Activated naive CD8-positive, alpha-beta T cell treated with anti-CD3 and anti-CD28 coated beads, Interleukin-2, amount 50 U/mL, for 24 hours (primary cell): Measurements from ENCODE around the gene GCNT2.

Source experiments
- ATAC-seq: fragments of 150-1000 bp; cut with Tn5 transposase; one replicate; pipeline ENCODE4 v1.10.0; 2021
- DNase-seq: peaks from one replicate; pipeline ENCODE4 v3.0.0; 2021
- H3K27ac Mint-ChIP-seq: one replicate; pipeline ENCODE4 v1.8.0; 2021; ENCODE audit warnings: mild to moderate bottlenecking, mixed read lengths
- H3K27me3 Mint-ChIP-seq: one replicate; pipeline ENCODE4 v1.8.0; 2021; ENCODE audit warnings: mixed read lengths
- H3K36me3 Mint-ChIP-seq: one replicate; pipeline ENCODE4 v1.8.0; 2021; ENCODE audit warnings: low read depth, mixed read lengths
- H3K4me1 Mint-ChIP-seq: one replicate; pipeline ENCODE4 v1.8.0; 2021; ENCODE audit warnings: mixed read lengths
- H3K4me3 Mint-ChIP-seq: one replicate; pipeline ENCODE4 v1.8.0; 2021; ENCODE audit warnings: mild to moderate bottlenecking, moderate library complexity, mixed read lengths
- H3K9me3 Mint-ChIP-seq: one replicate; pipeline ENCODE4 v1.8.0; 2021; ENCODE audit warnings: mixed read lengths

The GCNT2 gene

GRCh38 chr6:10550764-10551163 is 29.6 kb downstream of the GCNT2 start:
- Mint-ChIP-seq H3K27me3 (no peaks in the 10 kb centered on the region), H3K9me3 (no peaks in the 10 kb centered on the region), H3K36me3 (no peaks in the 10 kb centered on the region), H3K4me1 (peaks cover 3% of the 10 kb centered on the region), H3K27ac (no peak overlapping the region), H3K4me3 (no peak overlapping the region)
- ATAC-seq (no peak), DNase-seq (no peak)

GRCh38 chr6:10552270-10552810 is 31.2 kb downstream of the GCNT2 start:
- Mint-ChIP-seq H3K27me3 (no peaks in the 10 kb centered on the region), H3K4me1 (no peaks in the 10 kb centered on the region), H3K27ac (no peak overlapping the region), H3K4me3 (no peak overlapping the region), H3K9me3 (no peaks in the 10 kb centered on the region), H3K36me3 (no peaks in the 10 kb centered on the region)
- ATAC-seq (no peak), DNase-seq (no peak)

GRCh38 chr6:10553871-10554270 is 32.7 kb downstream of the GCNT2 start:
- no peaks in the 10 kb centered on the region for H3K4me1 Mint-ChIP-seq
- H3K4me3 Mint-ChIP-seq, result no peak overlapping the region
- no peak overlapping the region for H3K27ac Mint-ChIP-seq
- DNase-seq (no peak), ATAC-seq (no peak)
- no peaks in the 10 kb centered on the region for H3K27me3 Mint-ChIP-seq
- H3K9me3 Mint-ChIP-seq, result no peaks in the 10 kb centered on the region
- H3K36me3 Mint-ChIP-seq, result peaks cover 2% of the 10 kb centered on the region

GRCh38 chr6:10554826-10555225 is 33.7 kb downstream of the GCNT2 start:
- no peaks in the 10 kb centered on the region for H3K9me3 Mint-ChIP-seq
- DNase-seq (no peak), ATAC-seq (no peak)
- peaks cover 2% of the 10 kb centered on the region for H3K36me3 Mint-ChIP-seq
- H3K27me3 Mint-ChIP-seq, result no peaks in the 10 kb centered on the region
- H3K4me3 Mint-ChIP-seq, result no peak overlapping the region
- H3K27ac Mint-ChIP-seq, result no peak overlapping the region
- H3K4me1 Mint-ChIP-seq, result no peaks in the 10 kb centered on the region

- Mint-ChIP-seq H3K27ac (no peak overlapping the region), H3K4me1 (no peaks in the 10 kb centered on the region), H3K4me3 (no peak overlapping the region), H3K36me3 (peaks cover 2% of the 10 kb centered on the region), H3K9me3 (no peaks in the 10 kb centered on the region), H3K27me3 (no peaks in the 10 kb centered on the region)
- no peak for DNase-seq
- no peak for ATAC-seq
Observed at GRCh38 chr6:10555625-10556309, 34.6 kb downstream of the GCNT2 start.

GRCh38 chr6:10556589-10556988 is 35.4 kb downstream of the GCNT2 start:
- Mint-ChIP-seq H3K4me1 (no peaks in the 10 kb centered on the region), H3K9me3 (no peaks in the 10 kb centered on the region), H3K36me3 (peaks cover 3% of the 10 kb centered on the region), H3K27me3 (no peaks in the 10 kb centered on the region), H3K4me3 (no peak overlapping the region), H3K27ac (no peak overlapping the region)
- ATAC-seq (no peak), DNase-seq (no peak)

- H3K4me3 Mint-ChIP-seq, result no peak overlapping the region
- ATAC-seq (no peak), DNase-seq (no peak)
- H3K27me3 Mint-ChIP-seq, result no peaks in the 10 kb centered on the region
- peaks cover 4% of the 10 kb centered on the region for H3K36me3 Mint-ChIP-seq
- no peaks in the 10 kb centered on the region for H3K9me3 Mint-ChIP-seq
- no peak overlapping the region for H3K27ac Mint-ChIP-seq
- no peaks in the 10 kb centered on the region for H3K4me1 Mint-ChIP-seq
Observed at GRCh38 chr6:10556992-10557391, 35.8 kb downstream of the GCNT2 start.

- Mint-ChIP-seq H3K4me3 (no peak overlapping the region), H3K4me1 (no peaks in the 10 kb centered on the region), H3K9me3 (no peaks in the 10 kb centered on the region), H3K36me3 (peaks cover 4% of the 10 kb centered on the region), H3K27ac (no peak overlapping the region), H3K27me3 (no peaks in the 10 kb centered on the region)
- DNase-seq (no peak), ATAC-seq (no peak)
Observed at GRCh38 chr6:10557913-10558312, 36.8 kb downstream of the GCNT2 start.

GRCh38 chr6:10558565-10558964 is 37.4 kb downstream of the GCNT2 start:
- H3K4me3 Mint-ChIP-seq, result no peak overlapping the region
- no peaks in the 10 kb centered on the region for H3K9me3 Mint-ChIP-seq
- no peak for DNase-seq
- H3K4me1 Mint-ChIP-seq, result no peaks in the 10 kb centered on the region
- H3K27ac Mint-ChIP-seq, result no peak overlapping the region
- ATAC-seq, result no peak
- H3K36me3 Mint-ChIP-seq, result peaks cover 4% of the 10 kb centered on the region
- no peaks in the 10 kb centered on the region for H3K27me3 Mint-ChIP-seq

GRCh38 chr6:10559522-10560152 is 38.5 kb downstream of the GCNT2 start:
- Mint-ChIP-seq H3K9me3 (no peaks in the 10 kb centered on the region), H3K4me3 (no peak overlapping the region), H3K36me3 (peaks cover 4% of the 10 kb centered on the region), H3K27me3 (no peaks in the 10 kb centered on the region), H3K27ac (no peak overlapping the region), H3K4me1 (no peaks in the 10 kb centered on the region)
- no peak for DNase-seq
- no peak for ATAC-seq

- H3K27me3 Mint-ChIP-seq, result no peaks in the 10 kb centered on the region
- no peak overlapping the region for H3K27ac Mint-ChIP-seq
- DNase-seq (no peak), ATAC-seq (no peak)
- H3K4me3 Mint-ChIP-seq, result no peak overlapping the region
- H3K4me1 Mint-ChIP-seq, result no peaks in the 10 kb centered on the region
- H3K36me3 Mint-ChIP-seq, result peaks cover 6% of the 10 kb centered on the region
- H3K9me3 Mint-ChIP-seq, result no peaks in the 10 kb centered on the region
Observed at GRCh38 chr6:10561611-10562199, 40.6 kb downstream of the GCNT2 start.

GRCh38 chr6:10564975-10565673 is 44.0 kb downstream of the GCNT2 start:
- Mint-ChIP-seq H3K4me1 (no peaks in the 10 kb centered on the region), H3K36me3 (peaks cover 4% of the 10 kb centered on the region), H3K27me3 (no peaks in the 10 kb centered on the region), H3K9me3 (peaks cover 6% of the 10 kb centered on the region), H3K4me3 (no peak overlapping the region), H3K27ac (no peak overlapping the region)
- ATAC-seq (no peak), DNase-seq (no peak)

- no peak overlapping the region for H3K4me3 Mint-ChIP-seq
- DNase-seq, result no peak
- ATAC-seq, result no peak
- no peaks in the 10 kb centered on the region for H3K4me1 Mint-ChIP-seq
- H3K27ac Mint-ChIP-seq, result no peak overlapping the region
- peaks cover 4% of the 10 kb centered on the region for H3K36me3 Mint-ChIP-seq
- no peaks in the 10 kb centered on the region for H3K27me3 Mint-ChIP-seq
- peaks cover 6% of the 10 kb centered on the region for H3K9me3 Mint-ChIP-seq
Observed at GRCh38 chr6:10565913-10566312, 44.8 kb downstream of the GCNT2 start.

- no peak for ATAC-seq
- Mint-ChIP-seq H3K9me3 (peaks cover 6% of the 10 kb centered on the region), H3K27me3 (no peaks in the 10 kb centered on the region), H3K4me1 (no peaks in the 10 kb centered on the region), H3K36me3 (peaks cover 2% of the 10 kb centered on the region), H3K4me3 (no peak overlapping the region), H3K27ac (no peak overlapping the region)
- no peak for DNase-seq
Observed at GRCh38 chr6:10567256-10568026, 46.3 kb downstream of the GCNT2 start.
